HUES48 (cell line): ENCODE measurements around the gene COPB2.
"Not testable (repeated sequence)": the region's sequence is repeated elsewhere in the genome, so short reads cannot be mapped to it uniquely, and the experiment has no call there.

ENCODE experiments used
- H3K27ac ChIP-seq: one replicate; pipeline ENCODE4 v1.7.0; 2013; ENCODE audit warnings: low read depth, low read length, inconsistent platforms
- H3K27me3 ChIP-seq: 2 replicates; pipeline ENCODE4 v1.6.1; 2013; ENCODE audit warnings: mild to moderate bottlenecking, low read length; ENCODE audit not compliant: control insufficient read depth, insufficient read depth
- H3K36me3 ChIP-seq: 2 replicates; pipeline ENCODE4 v1.6.1; 2013; ENCODE audit warnings: low read length; ENCODE audit not compliant: control insufficient read depth, insufficient read depth
- H3K4me1 ChIP-seq: 2 replicates; pipeline ENCODE4 v1.6.1; 2013; ENCODE audit warnings: mild to moderate bottlenecking, low read length; ENCODE audit not compliant: control insufficient read depth, insufficient read depth
- H3K4me3 ChIP-seq: 2 replicates; pipeline ENCODE4 v1.5.1; 2013; ENCODE audit warnings: mild to moderate bottlenecking, low read depth, low read length
- H3K9ac ChIP-seq: 2 replicates; pipeline ENCODE4 v1.6.1; 2013; ENCODE audit warnings: mild to moderate bottlenecking, low read depth, low read length, moderate library complexity
- H3K9me3 ChIP-seq: 2 replicates; pipeline ENCODE4 v1.6.1; 2013; ENCODE audit warnings: low read length; ENCODE audit not compliant: control insufficient read depth, insufficient read depth

COPB2 gene

GRCh38 chr3:139346771-139347170 lies 42.7 kb downstream of the COPB2 start:
- H3K9me3 ChIP-seq = no peaks in the 10 kb centered on the region
- H3K27me3 ChIP-seq = peaks cover 8% of the 10 kb centered on the region; the same call in 1 of the 2 replicates
- H3K9ac ChIP-seq = no peak overlapping the region
- peaks cover 8% of the 10 kb centered on the region; the same call in 1 of the 2 replicates for H3K4me1 ChIP-seq
- no peak overlapping the region for H3K4me3 ChIP-seq
- H3K27ac ChIP-seq = no peak overlapping the region
- peaks cover 52% of the 10 kb centered on the region for H3K36me3 ChIP-seq

DNA sequence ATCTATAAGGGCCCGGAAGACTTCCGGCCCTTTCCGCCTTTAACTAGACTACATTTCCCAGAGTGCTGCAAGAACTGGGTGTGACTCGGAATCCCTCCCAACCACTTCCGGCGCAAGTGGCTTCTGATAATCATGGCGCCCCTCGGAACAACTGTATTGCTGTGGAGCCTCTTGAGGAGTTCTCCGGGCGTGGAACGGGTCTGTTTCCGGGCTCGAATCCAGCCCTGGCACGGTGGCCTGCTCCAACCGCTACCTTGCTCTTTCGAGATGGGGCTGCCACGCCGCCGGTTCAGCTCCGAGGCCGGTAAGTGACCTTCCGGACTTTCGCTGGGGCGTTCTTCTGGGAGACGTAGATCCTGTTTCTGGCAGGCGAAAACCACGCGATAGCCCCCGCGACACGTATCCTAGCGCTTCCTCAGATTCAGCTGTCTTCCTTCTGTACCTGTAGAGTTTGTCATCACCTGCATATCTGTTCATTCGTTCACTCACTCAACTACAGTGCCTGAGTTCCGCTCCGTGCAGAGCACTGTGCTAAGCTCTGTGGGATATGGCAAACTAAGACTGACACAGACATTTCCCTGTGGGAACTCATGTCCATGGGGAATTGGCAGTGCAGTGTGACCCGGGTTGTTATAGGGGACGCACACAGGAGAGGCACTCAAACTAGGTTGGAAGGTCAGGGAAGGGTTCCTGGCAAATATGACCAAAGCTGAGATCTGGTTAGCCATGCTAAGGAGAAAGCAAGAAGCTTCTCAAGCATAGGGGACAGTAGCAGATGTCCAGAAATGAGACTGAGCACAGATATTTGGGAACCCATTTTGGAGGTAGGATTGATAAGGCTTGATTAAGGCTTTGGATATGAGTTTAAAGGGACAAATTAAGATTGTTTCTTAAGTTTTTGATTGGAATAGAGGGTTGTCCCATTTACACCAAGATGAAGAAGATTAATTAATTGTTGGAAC lies 45.3 kb downstream of the COPB2 start, which contains the start of gene MRPS22:
Gene MRPS22 (plus strand): TSS at position 126 of the 962 bp plus-strand sequence. CDS start 7 bp downstream, at position 133.
- peak within 1 kb of the TSS; percentile 80 for H3K9ac ChIP-seq
- H3K27ac ChIP-seq = peak within 1 kb of the TSS; percentile 78
- H3K27me3 ChIP-seq = peaks cover 31% of the 10 kb centered on the region
- H3K9me3 ChIP-seq = no peaks in the 10 kb centered on the region
- H3K4me3 ChIP-seq = peak within 1 kb of the TSS; percentile 92
- H3K4me1 ChIP-seq = peaks cover 8% of the 10 kb centered on the region; the same call in 1 of the 2 replicates
- H3K36me3 ChIP-seq = peaks cover 27% of the 10 kb centered on the region

DNA sequence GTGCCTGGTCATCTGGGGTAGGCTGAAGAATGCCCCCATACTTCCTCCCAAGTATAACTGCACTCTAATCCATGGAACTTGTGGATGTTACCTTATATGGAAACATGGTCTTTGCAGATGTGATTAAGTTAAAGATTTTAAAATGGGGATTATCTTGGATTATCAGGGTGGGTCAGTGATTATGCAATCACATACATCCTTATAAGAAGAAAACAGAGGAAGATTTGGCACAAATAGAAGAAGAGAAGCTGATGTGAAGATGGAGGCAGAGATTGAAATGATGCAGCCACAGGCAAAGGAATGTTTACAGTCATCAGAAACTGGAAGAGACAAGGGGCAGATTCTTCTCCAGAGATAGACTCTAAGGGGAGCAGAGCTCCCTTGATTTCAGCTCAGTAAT lies 47.4 kb downstream of the COPB2 start:
- no peak overlapping the region for H3K4me3 ChIP-seq
- H3K36me3 ChIP-seq = peaks cover 6% of the 10 kb centered on the region
- peaks cover 8% of the 10 kb centered on the region; the same call in 1 of the 2 replicates for H3K4me1 ChIP-seq
- peaks cover 32% of the 10 kb centered on the region for H3K27me3 ChIP-seq
- no peak overlapping the region for H3K27ac ChIP-seq
- no peaks in the 10 kb centered on the region for H3K9me3 ChIP-seq
- H3K9ac ChIP-seq = no peak overlapping the region

GRCh38 chr3:139340784-139341183 lies 48.7 kb downstream of the COPB2 start:
- Histone ChIP-seq H3K4me3 (no peak overlapping the region), H3K9me3 (no peaks in the 10 kb centered on the region), H3K4me1 (peaks cover 8% of the 10 kb centered on the region; the same call in 1 of the 2 replicates), H3K27ac (no peak overlapping the region), H3K9ac (no peak overlapping the region), H3K36me3 (no peaks in the 10 kb centered on the region), H3K27me3 (peaks cover 32% of the 10 kb centered on the region)

GRCh38 chr3:139339219-139339906 lies 50.1 kb downstream of the COPB2 start:
- no peaks in the 10 kb centered on the region for H3K9me3 ChIP-seq
- H3K36me3 ChIP-seq = no peaks in the 10 kb centered on the region
- H3K9ac ChIP-seq = no peak overlapping the region
- no peaks in the 10 kb centered on the region for H3K4me1 ChIP-seq
- no peak overlapping the region for H3K4me3 ChIP-seq
- no peak overlapping the region for H3K27ac ChIP-seq
- H3K27me3 ChIP-seq = peaks cover 32% of the 10 kb centered on the region

- H3K9ac ChIP-seq = no peak overlapping the region
Observed at GRCh38 chr3:139338405-139338804, 51.0 kb downstream of the COPB2 start.

GRCh38 chr3:139334675-139335074 lies 54.8 kb downstream of the COPB2 start:
- H3K36me3 ChIP-seq, H3K4me3 ChIP-seq, H3K4me1 ChIP-seq, H3K9ac ChIP-seq, H3K9me3 ChIP-seq, H3K27ac ChIP-seq: not testable (repeated sequence)
- peaks cover 23% of the 10 kb centered on the region for H3K27me3 ChIP-seq

More at GRCh38 chr3:139338405-139338804, 51.0 kb downstream of the COPB2 start:
- H3K27me3 ChIP-seq = peaks cover 32% of the 10 kb centered on the region
- H3K27ac ChIP-seq = no peak overlapping the region
- no peaks in the 10 kb centered on the region for H3K4me1 ChIP-seq
- no peaks in the 10 kb centered on the region for H3K9me3 ChIP-seq
- H3K36me3 ChIP-seq = no peaks in the 10 kb centered on the region
- H3K4me3 ChIP-seq = no peak overlapping the region

- H3K9ac ChIP-seq = no peak overlapping the region
- no peaks in the 10 kb centered on the region for H3K9me3 ChIP-seq
- peaks cover 28% of the 10 kb centered on the region for H3K27me3 ChIP-seq
- H3K36me3 ChIP-seq = no peaks in the 10 kb centered on the region
- peaks cover 3% of the 10 kb centered on the region; the same call in 1 of the 2 replicates for H3K4me1 ChIP-seq
- H3K27ac ChIP-seq = no peak overlapping the region
- no peak overlapping the region for H3K4me3 ChIP-seq
Observed at GRCh38 chr3:139332092-139332491, 57.4 kb downstream of the COPB2 start.

- no peak overlapping the region for H3K9ac ChIP-seq
- no peaks in the 10 kb centered on the region for H3K9me3 ChIP-seq
- H3K4me3 ChIP-seq = peak overlapping the region; percentile 39
- H3K27ac ChIP-seq = no peak overlapping the region
- H3K4me1 ChIP-seq = peaks cover 3% of the 10 kb centered on the region; the same call in 1 of the 2 replicates
- no peaks in the 10 kb centered on the region for H3K36me3 ChIP-seq
- H3K27me3 ChIP-seq = peaks cover 28% of the 10 kb centered on the region
Observed at GRCh38 chr3:139329364-139329850, 60.0 kb downstream of the COPB2 start.

GRCh38 chr3:139328356-139328755 lies 61.1 kb downstream of the COPB2 start:
- H3K4me3 ChIP-seq = no peak overlapping the region
- H3K9me3 ChIP-seq = no peaks in the 10 kb centered on the region
- H3K36me3 ChIP-seq = no peaks in the 10 kb centered on the region
- H3K27ac ChIP-seq = no peak overlapping the region
- peaks cover 3% of the 10 kb centered on the region; the same call in 1 of the 2 replicates for H3K4me1 ChIP-seq
- no peak overlapping the region for H3K9ac ChIP-seq
- peaks cover 28% of the 10 kb centered on the region for H3K27me3 ChIP-seq
